Transverse colon (tissue), 4 donors: ENCODE measurements around the gene AFF1.

Experiments used
- EP300 ChIP-seq: sonication (generic); formaldehyde crosslinking; IDR thresholded peaks from one replicate; pipeline ENCODE4 v1.6.1; 2017; ENCODE audit warnings: antibody characterized with exemption, low read depth
- POLR2AphosphoS5 ChIP-seq, 3 donors: sonication (generic); formaldehyde crosslinking; IDR thresholded peaks; one replicate each; pipeline ENCODE4 v1.6.1; 2016; ENCODE audit warnings: antibody characterized with exemption in 3 of 3
- TF ChIP-seq, protein P1 (sequence below), 5 experiments: fragments of 200-600 bp in 3 of 5; fragments of 450-650 bp in 2 of 5; sonication (generic) in 3 of 5; IDR thresholded peaks; 1 replicate in 2 of 5; 2 replicates in 3 of 5; pipeline ENCODE4 v1.5.1; 2016 to 2017; ENCODE audit warnings: antibody characterized with exemption in 5 of 5, inconsistent platforms in 3 of 5, mild to moderate bottlenecking in 2 of 5, moderate library complexity in 1 of 5

DNA sequence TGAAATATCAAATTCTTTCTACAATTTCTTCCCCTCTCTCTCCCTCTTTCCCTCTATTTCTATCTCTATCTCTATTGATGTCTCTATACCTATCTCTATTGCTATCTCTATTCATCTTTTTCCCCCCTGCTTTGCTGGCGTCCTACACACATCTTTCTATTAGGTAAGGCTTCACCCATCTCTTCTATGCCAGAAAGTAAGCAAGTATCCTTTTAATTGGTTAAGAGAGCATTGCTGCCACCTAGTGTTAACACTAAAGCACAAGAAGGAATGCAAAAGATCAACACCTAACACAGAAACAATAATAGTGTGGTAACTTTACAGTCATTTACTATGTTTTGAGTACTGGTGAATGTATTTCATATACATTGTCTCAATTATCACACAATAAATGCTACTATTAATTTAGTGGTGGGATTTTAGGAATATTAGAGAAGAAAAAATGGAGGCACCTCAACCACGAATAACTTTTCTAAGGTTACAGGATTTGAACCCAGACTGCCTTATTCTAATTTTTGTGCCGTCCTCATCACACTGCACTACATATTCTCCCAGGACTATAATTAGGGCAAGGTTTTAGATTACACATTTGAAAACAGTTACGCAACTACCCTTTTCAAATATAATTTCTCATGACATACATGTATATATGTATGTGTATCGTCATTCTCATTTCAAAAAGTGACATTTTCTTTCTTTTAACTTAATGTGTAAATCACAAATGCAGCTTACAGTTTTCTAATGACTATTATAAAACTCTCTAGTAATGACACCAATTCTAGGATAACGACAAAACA lies 38.9 kb upstream of the AFF1 start:
- TF ChIP-seq, protein P1, sequence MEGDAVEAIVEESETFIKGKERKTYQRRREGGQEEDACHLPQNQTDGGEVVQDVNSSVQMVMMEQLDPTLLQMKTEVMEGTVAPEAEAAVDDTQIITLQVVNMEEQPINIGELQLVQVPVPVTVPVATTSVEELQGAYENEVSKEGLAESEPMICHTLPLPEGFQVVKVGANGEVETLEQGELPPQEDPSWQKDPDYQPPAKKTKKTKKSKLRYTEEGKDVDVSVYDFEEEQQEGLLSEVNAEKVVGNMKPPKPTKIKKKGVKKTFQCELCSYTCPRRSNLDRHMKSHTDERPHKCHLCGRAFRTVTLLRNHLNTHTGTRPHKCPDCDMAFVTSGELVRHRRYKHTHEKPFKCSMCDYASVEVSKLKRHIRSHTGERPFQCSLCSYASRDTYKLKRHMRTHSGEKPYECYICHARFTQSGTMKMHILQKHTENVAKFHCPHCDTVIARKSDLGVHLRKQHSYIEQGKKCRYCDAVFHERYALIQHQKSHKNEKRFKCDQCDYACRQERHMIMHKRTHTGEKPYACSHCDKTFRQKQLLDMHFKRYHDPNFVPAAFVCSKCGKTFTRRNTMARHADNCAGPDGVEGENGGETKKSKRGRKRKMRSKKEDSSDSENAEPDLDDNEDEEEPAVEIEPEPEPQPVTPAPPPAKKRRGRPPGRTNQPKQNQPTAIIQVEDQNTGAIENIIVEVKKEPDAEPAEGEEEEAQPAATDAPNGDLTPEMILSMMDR (IDR thresholded peaks at IDR 0.05): peak; percentile 60 to 80 (median 72)
- TF ChIP-seq POLR2AphosphoS5 (IDR thresholded peaks at IDR 0.05) (no peak), EP300 (no peak)
